Myocyte (in vitro differentiated cells): Measurements from ENCODE around the gene MKKS. TPM values are rescaled to one million over a fixed set of nuclear protein-coding genes. Genes with fewer than 3 reads are reported as not detected.

Experiments used
- DNase-seq: peaks from one replicate; pipeline ENCODE4 v3.0.0-alpha.2; 2012; ENCODE audit warnings: low read depth
- total RNA-seq: library from RNA; depleted of rRNA; stranded (reverse); fragments of >200 nt; gene quantifications from 2 replicates; pipeline ENCODE4 v1.2.3, GENCODE V29; 2014

The MKKS gene
- total RNA-seq, 1 donor from 2014 or later, result 11.2 TPM

DNA sequence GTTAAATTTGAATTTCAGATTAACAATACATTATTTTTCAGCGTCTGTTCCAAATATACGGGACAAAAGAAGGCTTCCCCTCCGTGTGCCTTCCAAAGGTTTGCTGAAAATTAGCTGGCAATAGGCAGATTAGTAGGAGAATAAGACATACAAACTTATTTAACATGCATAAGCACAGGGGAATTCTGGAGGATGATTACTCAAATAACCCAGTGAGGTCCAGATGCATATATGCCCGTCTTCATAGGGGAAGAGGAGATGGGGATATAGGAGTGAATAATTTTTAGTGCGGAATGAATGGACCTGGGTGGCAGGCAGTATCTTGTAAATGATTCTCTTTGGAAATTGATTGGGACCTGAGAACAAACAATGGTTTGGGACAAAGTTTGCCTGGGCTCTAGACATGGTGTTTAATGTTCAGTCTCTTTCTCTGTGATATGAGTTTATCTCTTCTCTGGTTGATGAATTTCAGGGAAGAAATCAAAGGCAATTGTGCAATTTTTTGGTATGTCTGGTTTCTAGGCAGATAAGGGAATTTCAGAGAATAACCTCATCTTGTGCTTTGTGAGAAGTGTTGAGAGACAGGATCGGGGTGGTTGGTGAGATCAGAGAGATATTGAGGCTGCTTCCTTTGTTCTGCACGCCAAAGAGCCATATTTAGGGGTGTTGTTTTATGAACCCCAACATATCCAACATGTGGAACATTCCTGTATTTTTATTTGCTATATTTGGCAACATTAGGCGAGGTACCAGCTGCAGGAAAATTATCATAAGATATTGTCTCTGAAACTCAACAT is 63.7 kb downstream of the MKKS start:
- DNase-seq, result no peak

- DNase-seq, result peak; percentile 18
Observed at GRCh38 chr20:10369723-10370090, 64.3 kb downstream of the MKKS start.

DNA sequence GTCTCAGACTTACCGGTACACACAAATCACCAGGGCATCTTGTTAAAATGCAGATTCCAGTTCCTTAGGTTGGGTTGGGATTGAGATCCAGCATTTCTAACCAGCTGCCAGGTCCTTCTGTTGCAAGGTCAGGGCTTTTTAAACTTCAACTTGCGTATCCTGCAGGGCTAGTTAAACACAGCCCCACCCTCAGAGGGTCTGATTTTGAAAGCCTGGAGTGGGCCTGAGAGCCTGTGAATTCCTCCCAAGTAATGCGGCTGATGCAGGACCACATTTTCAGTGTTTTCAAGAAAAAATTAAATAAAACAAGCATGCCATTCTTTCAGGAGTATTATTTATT is 65.3 kb downstream of the MKKS start:
- no peak for DNase-seq

DNA sequence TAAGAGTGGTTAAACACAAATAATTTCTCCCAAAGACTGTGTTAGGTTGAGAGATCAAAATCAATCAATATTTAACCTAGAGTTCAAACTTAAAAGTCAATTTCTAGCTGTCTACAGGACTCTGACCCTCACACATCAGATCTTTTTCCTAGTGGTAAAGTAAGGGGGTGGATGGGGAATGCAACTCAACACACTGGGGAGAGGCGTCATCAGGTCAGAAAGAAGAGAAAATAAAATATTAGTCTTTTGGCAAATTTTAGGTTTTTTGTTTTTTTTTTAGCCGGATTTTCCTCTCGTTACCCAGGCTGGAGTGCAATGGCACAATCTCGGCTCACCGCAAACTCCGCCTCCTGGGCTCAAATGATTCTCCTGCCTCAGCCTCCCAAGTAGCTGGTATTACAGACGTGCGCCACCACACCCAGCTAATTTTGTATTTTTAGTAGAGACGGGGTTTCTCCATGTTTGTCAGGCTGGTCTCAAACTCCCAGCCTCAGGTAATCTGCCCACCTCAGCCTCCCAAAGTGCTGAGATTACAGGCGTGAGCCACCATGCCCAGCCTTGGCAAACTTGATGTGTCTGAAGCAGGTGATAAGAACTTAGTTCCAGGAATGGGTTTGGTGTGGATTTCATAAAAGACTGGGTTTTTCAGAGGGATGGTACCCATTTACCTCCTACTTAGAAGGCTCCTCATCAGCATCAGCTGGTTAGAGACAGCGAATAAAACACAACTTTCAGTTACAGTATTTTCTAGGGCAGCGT is 65.9 kb downstream of the MKKS start:
- DNase-seq, result no peak

- DNase-seq, result no peak
Observed at GRCh38 chr20:10367693-10367942, 66.4 kb downstream of the MKKS start.

- DNase-seq, result no peak
Observed at GRCh38 chr20:10366898-10367692, 66.9 kb downstream of the MKKS start.

DNA sequence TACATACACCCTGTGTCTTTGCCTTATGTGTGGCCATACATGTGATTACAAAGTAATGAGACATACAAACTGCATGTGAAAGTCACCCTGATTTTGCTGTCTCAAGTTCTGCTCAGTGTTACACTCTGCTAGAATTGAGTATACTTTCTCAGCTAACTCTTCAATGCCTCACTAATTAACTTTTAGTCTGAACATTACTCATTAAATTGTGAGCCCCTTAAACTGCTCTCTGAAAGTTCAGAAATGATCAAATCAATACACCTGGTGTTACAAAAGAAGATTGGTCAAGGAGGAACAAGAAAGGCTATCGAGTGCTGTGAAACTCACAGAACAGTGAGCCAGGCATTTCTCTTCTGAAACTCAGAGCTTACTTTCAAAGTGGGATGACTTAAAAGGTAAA is 71.3 kb downstream of the MKKS start:
- DNase-seq, result no peak

DNA sequence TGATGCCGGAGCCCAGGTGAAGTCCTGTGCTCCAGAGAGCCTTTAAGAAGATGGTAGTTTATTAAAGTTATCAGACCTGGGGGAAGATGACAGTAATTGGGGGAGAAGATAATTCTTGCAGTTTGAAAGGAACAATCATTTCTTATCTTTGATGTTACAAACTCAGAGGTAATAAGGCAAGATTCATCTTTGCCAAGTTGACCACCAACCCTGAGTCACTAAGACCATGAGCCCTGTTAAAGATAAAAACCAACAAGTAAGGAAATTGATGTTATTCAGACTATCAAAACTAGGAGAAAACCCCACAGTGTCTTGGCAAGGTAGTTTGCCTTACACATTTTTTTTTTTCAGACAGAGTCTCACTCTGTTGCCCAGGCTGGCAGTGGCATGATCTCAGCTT is 73.1 kb downstream of the MKKS start:
- DNase-seq, result no peak

GRCh38 chr20:10359621-10360040 is 74.4 kb downstream of the MKKS start:
- DNase-seq, result peak; percentile 35

- DNase-seq, result no peak
Observed at GRCh38 chr20:10357974-10358373, 76.0 kb downstream of the MKKS start.

GRCh38 chr20:10357061-10357708 is 76.8 kb downstream of the MKKS start:
- no peak for DNase-seq

- peak; percentile 53 for DNase-seq
Observed at GRCh38 chr20:10356628-10357027, 77.4 kb downstream of the MKKS start.

DNA sequence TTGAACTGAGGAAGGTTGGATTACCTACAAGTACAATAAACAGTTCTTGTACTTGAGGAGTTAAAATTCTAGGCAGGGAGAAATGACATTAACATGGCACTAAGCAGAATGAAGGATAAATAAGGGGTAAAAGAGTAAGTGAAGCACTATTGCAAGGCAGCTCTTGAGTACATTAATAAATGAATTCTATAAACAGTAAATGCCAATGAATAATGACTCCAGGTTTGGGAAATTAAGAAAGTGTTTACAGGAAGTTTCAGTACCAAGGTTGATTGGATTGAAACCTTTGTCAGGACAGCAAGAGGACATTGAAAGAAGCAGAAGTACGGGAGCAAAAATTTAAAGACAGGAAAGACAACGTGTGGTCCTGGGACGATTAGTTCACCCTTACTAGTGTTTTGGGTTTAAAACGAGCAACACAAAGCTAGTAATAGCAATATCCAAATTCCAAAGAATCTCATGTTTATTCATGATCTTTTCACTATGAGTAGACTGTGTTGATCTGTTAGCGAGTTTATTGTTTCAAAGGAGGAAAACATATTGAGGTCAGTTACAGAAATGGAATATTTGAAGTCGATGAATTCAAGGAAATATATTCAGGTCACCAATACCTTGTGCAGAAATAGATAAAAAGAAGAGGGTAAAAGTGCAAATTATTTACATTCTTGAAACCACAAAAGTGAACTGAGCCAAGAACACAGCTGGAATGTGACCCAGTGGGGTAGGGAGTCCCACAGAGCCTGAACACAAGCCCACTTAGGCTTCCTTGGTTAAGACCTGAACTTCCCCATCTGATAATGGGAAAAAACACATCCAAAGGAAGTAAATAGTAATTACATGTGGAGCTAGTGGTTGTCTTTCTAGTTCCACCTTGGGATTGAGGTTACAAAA is 80.8 kb downstream of the MKKS start:
- no peak for DNase-seq

Other genes starting within 250 kb of the MKKS start
- 0.16 and 0.64 TPM in 2 replicates for gene SNAP25, start 215.4 kb downstream of the MKKS start, total RNA-seq
- gene SLX4IP, start 1.1 kb upstream of the MKKS start, total RNA-seq, result 3.0 and 4.2 TPM in 2 replicates
- gene JAG1, start 239.8 kb upstream of the MKKS start, total RNA-seq, result 14.0 and 30.8 TPM in 2 replicates